Testis (tissue), 3 donors: ENCODE data around the gene CBX8. TPM values are rescaled to one million over a fixed set of nuclear protein-coding genes. Genes with fewer than 3 reads are reported as not detected.

Experiments used
- DNase-seq: peaks from one replicate; pipeline ENCODE4 v3.0.0-alpha.2; 2019
- H3K27ac ChIP-seq, 2 donors: fragments of 200-600 bp; sonication (generic); one replicate each; pipeline ENCODE4 v1.5.1; 2019
- H3K27me3 ChIP-seq: fragments of 200-600 bp; sonication (generic); one replicate; pipeline ENCODE4 v1.5.1; 2019
- H3K36me3 ChIP-seq: fragments of 200-600 bp; sonication (generic); one replicate; pipeline ENCODE4 v1.5.1; 2017; ENCODE audit warnings: low read depth; ENCODE audit errors: missing control alignments
- H3K4me1 ChIP-seq: fragments of 200-600 bp; sonication (generic); one replicate; pipeline ENCODE4 v1.5.1; 2019
- H3K4me3 ChIP-seq, 2 donors: fragments of 200-600 bp; sonication (generic); one replicate each; pipeline ENCODE4 v1.5.1; 2017 to 2019
- H3K9me3 ChIP-seq: fragments of 200-600 bp; sonication (generic); one replicate; pipeline ENCODE4 v1.5.1; 2017
- CTCF ChIP-seq, 3 experiments: fragments of 450-650 bp in 2 of 3; fragments of 200-600 bp in 1 of 3; sonication (generic) in 1 of 3; IDR thresholded peaks; one replicate each; pipeline ENCODE4 v1.5.1; 2016 to 2019; ENCODE audit warnings: antibody characterized with exemption in 3 of 3, mild to moderate bottlenecking in 2 of 3, moderate library complexity in 1 of 3
- POLR2A ChIP-seq: fragments of 450-650 bp; IDR thresholded peaks from one replicate; pipeline ENCODE4 v1.6.1; 2017; ENCODE audit warnings: antibody characterized with exemption, mild to moderate bottlenecking, moderate library complexity
- WGBS, 2 donors: methylation state at CpG; one replicate each; pipeline ENCODE4 v1.1.5; 2018; 5-methylcytosine and 5-hydroxymethylcytosine counted together
- intact Hi-C: fragments of 100-400 bp; cut with DNase I; formaldehyde crosslinking; loops from one replicate; pipeline ENCODE4 v1.15.1; 2023; ENCODE audit warnings: low total_unique reads
- polyA plus RNA-seq: library from polyadenylated mRNA; stranded (reverse); fragments of 350-450 nt; fragmentation: Illumina TruSeq; extraction: RNeasy Lipid Tissue Mini Kit (QIAGEN cat#74804); gene quantifications from one replicate; pipeline ENCODE4 v1.2.3, GENCODE V29; 2014; ENCODE audit warnings: low read depth, low replicate concordance; ENCODE audit not compliant: insufficient read depth
- total RNA-seq, 2 donors: library from RNA; depleted of rRNA; stranded (reverse); fragments of >200 nt; gene quantifications; one replicate each; pipeline ENCODE4 v1.2.3, GENCODE V29; 2016

Gene CBX8
- total and polyA plus RNA-seq, 3 donors from 2014 or later: 13.8 to 22.4 (median 13.9) TPM

- no peak for TF ChIP-seq POLR2A
- no peak for TF ChIP-seq CTCF (IDR thresholded peaks at IDR 0.05)
- no peaks in the 10 kb centered on the region for H3K36me3 ChIP-seq
- H3K27me3 ChIP-seq: peaks cover 12% of the 10 kb centered on the region
- 22 to 28% methylated on average over 22 of the region's 22 CpGs for WGBS, 2 donors
- no peak overlapping the region for H3K27ac ChIP-seq
- intact Hi-C loops: no loop called here
- H3K4me3 ChIP-seq: no peak overlapping the region
- H3K4me1 ChIP-seq: peaks cover 8% of the 10 kb centered on the region
- no peak for DNase-seq
- H3K9me3 ChIP-seq: no peaks in the 10 kb centered on the region
Measured at GRCh38 chr17:79804856-79805696, 8.2 kb upstream of the CBX8 start.

- WGBS, 2 donors: 2 to 5% methylated on average over 28 to 72 of the region's 76 CpGs
- intact Hi-C loops: no loop called here
- H3K9me3 ChIP-seq: no peaks in the 10 kb centered on the region
- H3K4me1 ChIP-seq: peaks cover 11% of the 10 kb centered on the region
- H3K27me3 ChIP-seq: peaks cover 11% of the 10 kb centered on the region
- H3K27ac ChIP-seq: no peak overlapping the region
- no peaks in the 10 kb centered on the region for H3K36me3 ChIP-seq
- no peak for DNase-seq
- no peak for TF ChIP-seq CTCF (IDR thresholded peaks at IDR 0.05)
- no peak for TF ChIP-seq POLR2A
- H3K4me3 ChIP-seq: peak overlapping the region in 1 of 2 donors; percentile 55
Measured at GRCh38 chr17:79803997-79804855, 7.3 kb upstream of the CBX8 start.

- Histone ChIP-seq H3K27me3 (peaks cover 6% of the 10 kb centered on the region), H3K36me3 (no peaks in the 10 kb centered on the region), H3K4me1 (peaks cover 18% of the 10 kb centered on the region), H3K9me3 (no peaks in the 10 kb centered on the region), H3K4me3 (peak overlapping the region; percentile 9 to 55), H3K27ac (no peak overlapping the region)
- TF ChIP-seq CTCF (IDR thresholded peaks at IDR 0.05): no peak
- TF ChIP-seq POLR2A: no peak
- WGBS, 2 donors: 6 to 8% methylated on average over 18 to 31 of the region's 31 CpGs
- intact Hi-C loops: no loop called here
- no peak for DNase-seq
Measured at GRCh38 chr17:79803421-79803996, 6.6 kb upstream of the CBX8 start.

GRCh38 chr17:79802736-79803420 is 6.0 kb upstream of the CBX8 start:
- TF ChIP-seq CTCF (IDR thresholded peaks at IDR 0.05) (no peak), POLR2A (no peak)
- Histone ChIP-seq H3K27ac (no peak overlapping the region), H3K4me1 (peaks cover 25% of the 10 kb centered on the region), H3K27me3 (peaks cover 6% of the 10 kb centered on the region), H3K36me3 (no peaks in the 10 kb centered on the region), H3K9me3 (no peaks in the 10 kb centered on the region), H3K4me3 (peak overlapping the region; percentile 9 to 55)
- no peak for DNase-seq
- 3% methylated on average over 6 to 45 of the region's 57 CpGs for WGBS, 2 donors
- intact Hi-C loops: no loop called here
